Activated CD4-positive, alpha-beta T cell treated with anti-CD3 and anti-CD28 coated beads, Interleukin-2, amount 50 U/mL, for 1 hour (primary cell): ENCODE results near the gene COQ9.
"Not testable (repeated sequence)": the region's sequence is repeated elsewhere in the genome, so short reads cannot be mapped to it uniquely, and the experiment has no call there.

ENCODE experiments used
- DNase-seq: peaks from one replicate; pipeline ENCODE4 v3.0.0-alpha.2; 2020

The COQ9 gene

GRCh38 chr16:57427307-57427706 is 20.0 kb upstream of the COQ9 start:
- no peak for DNase-seq

- DNase-seq = no peak
Measured at GRCh38 chr16:57427824-57428223, 19.5 kb upstream of the COQ9 start.

- DNase-seq = no peak
Measured at GRCh38 chr16:57430955-57431354, 16.3 kb upstream of the COQ9 start.

- DNase-seq = no peak
Measured at GRCh38 chr16:57432505-57432904, 14.8 kb upstream of the COQ9 start.

- no peak for DNase-seq
Measured at GRCh38 chr16:57432989-57433388, 14.3 kb upstream of the COQ9 start.

- no peak for DNase-seq
Measured at GRCh38 chr16:57434003-57434402, 13.3 kb upstream of the COQ9 start.

- DNase-seq = no peak
Measured at GRCh38 chr16:57435838-57436237, 11.4 kb upstream of the COQ9 start.

- not testable (repeated sequence) for DNase-seq
Measured at GRCh38 chr16:57439947-57440346, 7.3 kb upstream of the COQ9 start.

- DNase-seq = not testable (repeated sequence)
Measured at GRCh38 chr16:57440551-57440950, 6.7 kb upstream of the COQ9 start.

- no peak for DNase-seq
Measured at GRCh38 chr16:57444711-57445110, 2.6 kb upstream of the COQ9 start.

GRCh38 chr16:57445510-57445909 is 1.8 kb upstream of the COQ9 start:
- DNase-seq = no peak

- no peak for DNase-seq
Measured at GRCh38 chr16:57446531-57447185, 621 bp upstream of the COQ9 start.

GRCh38 chr16:57452021-57452420 is 4.7 kb downstream of the COQ9 start:
- no peak for DNase-seq

- DNase-seq = peak; percentile 93
Measured at GRCh38 chr16:57462209-57462977, 15.1 kb downstream of the COQ9 start, which contains the start of gene POLR2C. POLR2C (plus strand) TSS chr16:57462679; CDS start chr16:57462725, 46 bp downstream.

GRCh38 chr16:57462978-57463362 is 15.7 kb downstream of the COQ9 start:
- DNase-seq = no peak

- no peak for DNase-seq
Measured at GRCh38 chr16:57464523-57464922, 17.2 kb downstream of the COQ9 start.

GRCh38 chr16:57468346-57468745 is 21.1 kb downstream of the COQ9 start:
- no peak for DNase-seq

GRCh38 chr16:57469046-57469445 is 21.8 kb downstream of the COQ9 start:
- no peak for DNase-seq

- no peak for DNase-seq
Measured at GRCh38 chr16:57469917-57470470, 22.7 kb downstream of the COQ9 start.

GRCh38 chr16:57470711-57471110 is 23.4 kb downstream of the COQ9 start:
- DNase-seq = no peak

- no peak for DNase-seq
Measured at GRCh38 chr16:57471209-57471608, 23.9 kb downstream of the COQ9 start.

- DNase-seq = no peak
Measured at GRCh38 chr16:57471852-57472664, 24.8 kb downstream of the COQ9 start.

- no peak for DNase-seq
Measured at GRCh38 chr16:57472665-57473060, 25.4 kb downstream of the COQ9 start.
